NOMO-1 (cell line): Measurements from ENCODE around the gene RNF114.
"Not testable (repeated sequence)": the region's sequence is repeated elsewhere in the genome, so short reads cannot be mapped to it uniquely, and the experiment has no call there.

Experiments
- DNase-seq, 2 experiments: peaks; one replicate each; lab custom pipeline; 2025; ENCODE audit not compliant: unreplicated experiment in 2 of 2; lab: John Stamatoyannopoulos, UW

The RNF114 gene

DNA sequence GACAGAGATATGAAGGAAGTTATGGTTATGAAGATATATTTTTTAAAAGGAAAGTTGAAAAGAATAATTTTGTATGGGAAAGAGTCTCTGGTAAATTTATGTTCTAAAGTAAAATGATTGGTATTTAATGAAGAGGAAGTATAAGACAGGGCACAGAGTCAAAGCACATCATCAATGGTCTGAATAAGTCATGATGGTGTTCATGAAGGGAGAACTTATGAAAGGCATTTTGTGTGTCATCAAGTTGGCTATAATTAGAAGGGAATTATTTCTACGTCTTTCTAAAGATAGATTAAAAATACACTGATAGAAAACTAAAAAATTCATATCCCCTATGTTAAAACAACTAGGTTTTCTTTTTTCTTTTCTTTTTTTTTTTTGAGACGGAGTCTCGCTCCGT is 25.2 kb downstream of the RNF114 start:
- no peak for DNase-seq

DNA sequence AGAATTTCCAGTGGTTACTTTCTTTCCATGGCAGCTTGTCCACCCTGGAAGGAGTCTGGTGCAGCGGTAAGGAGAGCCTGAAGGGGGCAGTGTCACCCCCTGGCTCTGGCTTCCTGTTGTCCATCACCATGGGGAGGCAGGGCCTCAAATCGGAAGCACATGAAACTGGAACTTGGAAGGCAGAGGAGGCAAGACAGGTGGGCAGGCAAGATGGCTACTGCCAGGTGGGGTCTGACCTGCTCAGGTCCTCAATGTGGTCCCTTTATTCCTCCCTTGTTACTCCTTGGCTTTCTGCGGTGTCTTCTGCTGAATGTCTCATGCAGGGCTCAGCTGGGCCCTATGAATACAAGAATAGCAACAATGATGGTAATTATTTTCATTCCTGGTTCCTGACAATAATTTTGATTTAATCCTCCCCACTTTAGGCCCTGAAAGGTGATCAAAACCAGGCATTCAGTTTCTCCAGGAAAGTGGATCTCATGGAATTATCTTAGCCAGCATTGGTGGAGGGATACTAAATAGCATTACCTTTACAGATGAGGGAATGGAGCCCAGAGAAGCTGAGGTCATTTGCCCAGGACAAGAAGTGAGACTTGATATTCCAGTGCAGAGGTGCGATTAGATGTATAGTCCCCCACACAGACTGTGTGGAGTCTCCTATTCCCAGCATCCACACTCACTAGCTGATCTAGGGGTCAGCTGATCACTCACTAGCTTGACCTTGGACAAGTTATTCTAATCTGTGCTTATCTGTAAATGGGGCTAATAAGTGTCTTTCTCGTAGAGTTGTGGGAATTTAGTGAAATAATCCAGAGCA is 29.0 kb downstream of the RNF114 start:
- DNase-seq: peak in 1 of 2 experiments; percentile 26

DNA sequence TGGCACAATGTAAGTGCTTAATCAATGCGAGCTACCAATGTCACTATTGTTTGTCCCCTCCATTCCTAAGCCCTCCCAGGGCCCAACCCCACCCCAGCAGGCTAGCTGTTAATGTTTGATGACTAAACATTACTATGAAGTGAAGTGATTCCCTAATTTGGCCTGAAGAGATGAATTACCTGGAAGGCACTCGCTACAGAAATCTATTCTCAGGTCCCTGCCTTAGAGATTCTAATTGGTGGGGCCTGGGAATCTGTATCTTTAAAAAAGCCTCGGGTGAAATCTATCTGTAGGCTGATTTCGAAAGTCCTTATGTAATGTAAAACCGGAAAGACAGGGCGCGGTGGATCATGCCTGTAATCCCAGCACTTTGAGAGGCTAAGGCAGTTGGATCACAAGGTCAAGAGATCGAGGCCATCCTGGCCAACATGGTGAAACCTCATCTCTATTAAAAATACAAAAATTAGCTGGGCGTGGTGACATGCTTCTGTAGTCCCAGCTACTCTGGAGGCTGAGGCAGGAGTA is 29.6 kb downstream of the RNF114 start:
- peak in 1 of 2 experiments; percentile 23 for DNase-seq

DNA sequence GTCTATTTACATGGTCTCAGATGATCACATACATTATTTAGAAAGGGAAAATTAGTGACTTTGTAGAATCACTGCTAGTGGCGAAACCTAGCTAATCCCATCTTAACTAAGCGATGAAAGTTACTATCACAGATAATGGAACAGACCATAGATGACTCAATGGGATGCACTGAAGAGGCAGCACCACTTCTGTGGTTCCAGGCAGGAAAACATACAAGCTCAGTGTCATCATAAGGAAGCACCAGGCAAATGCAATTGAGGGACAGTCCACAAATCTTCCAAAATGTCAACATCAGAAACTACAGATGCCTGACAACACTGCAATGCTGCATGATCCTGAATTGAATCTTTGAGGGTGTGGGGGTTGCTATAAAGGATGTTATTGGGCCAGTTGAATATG is 30.7 kb downstream of the RNF114 start:
- DNase-seq: no peak

- DNase-seq: no peak
Observed at GRCh38 chr20:49969234-49969633, 33.0 kb downstream of the RNF114 start.

DNA sequence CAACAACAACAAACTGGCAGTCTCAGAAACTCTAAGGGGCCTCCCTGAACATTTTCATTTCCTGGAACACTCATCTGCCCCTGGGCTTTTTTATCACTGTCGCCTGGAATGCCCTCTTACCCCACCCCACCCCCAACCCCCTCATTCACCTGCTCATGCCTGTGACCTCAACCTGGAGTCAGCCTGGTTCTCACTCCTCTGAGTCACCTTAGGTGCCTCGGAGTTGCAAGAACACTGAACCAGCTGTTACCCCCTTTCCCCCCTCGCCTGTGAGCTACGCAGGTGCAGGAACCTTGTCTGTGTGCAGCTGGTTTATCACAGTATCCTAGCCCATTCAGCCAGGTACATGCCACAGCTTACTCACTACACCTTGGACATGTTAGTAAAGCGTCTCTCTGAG is 33.7 kb downstream of the RNF114 start:
- DNase-seq: no peak

DNA sequence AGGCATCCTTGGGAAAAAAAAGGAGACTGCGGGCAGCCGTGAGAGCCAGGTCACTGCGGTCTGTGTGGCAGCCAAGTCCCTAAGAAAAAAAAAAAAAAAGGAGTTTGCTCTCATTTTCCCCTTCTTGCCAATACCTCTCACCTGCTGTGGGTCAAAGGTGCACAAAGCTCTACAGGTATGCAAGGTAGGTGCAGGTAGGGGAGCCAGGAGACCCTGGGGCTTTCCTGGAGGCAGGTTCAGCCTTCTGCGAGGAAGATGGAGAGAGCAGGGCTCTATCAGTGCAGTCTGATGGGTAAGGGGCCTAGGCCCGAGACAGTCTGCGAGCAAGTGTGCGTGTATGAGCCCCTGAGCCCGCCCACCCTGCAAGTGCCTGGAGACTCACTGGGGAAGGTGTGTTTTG is 34.3 kb downstream of the RNF114 start:
- DNase-seq: no peak

DNA sequence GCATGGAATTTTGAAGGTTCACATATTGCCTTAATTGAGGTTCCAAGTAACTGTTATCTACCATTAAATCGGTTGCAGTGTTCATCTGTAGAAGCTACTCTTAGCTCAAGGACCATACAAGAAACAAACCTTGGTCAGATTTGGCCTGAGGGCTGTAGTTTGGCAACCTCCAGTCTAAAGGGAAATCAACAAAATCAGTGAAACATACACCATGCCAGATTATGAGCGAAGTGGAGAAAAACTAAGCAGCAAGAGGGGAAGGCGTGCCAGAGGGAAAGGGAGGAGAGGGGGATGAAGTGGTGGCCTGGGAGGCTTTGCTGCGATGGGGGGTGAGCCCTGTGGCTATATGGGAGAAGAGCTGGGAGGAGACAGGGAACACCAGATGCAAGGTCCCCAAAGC is 37.8 kb downstream of the RNF114 start:
- DNase-seq: no peak

DNA sequence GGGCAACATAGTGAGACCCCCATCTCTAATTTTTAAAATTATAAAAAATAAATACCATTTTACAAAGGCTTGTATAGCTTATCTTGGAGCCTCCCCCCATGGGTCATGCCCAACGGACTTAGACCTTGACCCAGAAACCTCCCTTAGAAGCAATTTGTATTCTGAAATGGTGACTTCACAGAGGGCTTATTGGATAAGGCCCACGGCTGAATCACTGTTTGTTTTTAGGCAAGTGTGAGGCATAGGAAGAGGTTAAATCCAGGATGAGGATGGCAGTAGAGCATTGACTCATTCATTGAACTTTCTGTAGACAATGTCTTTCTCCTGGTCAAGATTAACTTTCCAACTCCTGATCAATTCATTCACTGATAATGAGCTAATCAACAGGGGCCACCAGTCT is 40.3 kb downstream of the RNF114 start:
- no peak for DNase-seq

DNA sequence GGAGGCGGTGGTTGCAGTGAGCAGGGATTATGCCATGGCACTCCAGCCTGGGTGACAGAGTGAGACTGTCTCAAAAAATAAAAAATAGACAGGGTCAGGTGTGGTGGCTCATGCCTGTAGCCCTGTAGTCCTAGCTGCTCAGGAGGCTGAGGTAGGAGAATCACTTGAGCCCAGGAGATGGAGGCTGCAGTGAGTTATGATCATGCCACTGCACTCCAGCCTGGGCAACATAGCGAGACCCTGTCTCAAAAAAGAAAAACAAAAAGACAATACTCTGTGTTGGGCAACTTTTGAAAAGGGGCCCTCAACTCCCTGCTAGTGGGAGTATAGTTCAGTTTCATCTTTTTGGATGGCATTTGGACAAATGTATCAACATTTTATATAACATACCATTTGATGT is 41.5 kb downstream of the RNF114 start:
- DNase-seq: not testable (repeated sequence)

DNA sequence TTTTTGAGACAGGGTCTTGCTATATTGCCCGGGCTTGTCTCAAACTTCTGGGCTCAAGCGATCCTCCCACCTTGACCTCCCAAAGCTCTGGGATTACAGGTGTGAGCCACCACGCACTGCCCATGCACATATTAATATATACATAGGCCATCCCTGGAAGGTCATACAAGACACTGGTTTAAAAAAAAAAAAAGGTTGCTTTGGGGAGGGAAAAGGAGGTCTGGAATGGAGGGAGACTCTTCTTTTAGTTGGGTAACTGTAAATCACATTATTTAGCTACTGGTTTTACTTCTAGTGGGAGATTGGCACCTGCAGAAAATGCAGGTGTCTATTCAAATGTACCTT is 42.5 kb downstream of the RNF114 start:
- no peak for DNase-seq

- no peak for DNase-seq
Observed at GRCh38 chr20:49979030-49979832, 43.0 kb downstream of the RNF114 start.

GRCh38 chr20:49980140-49981008 is 44.2 kb downstream of the RNF114 start:
- no peak for DNase-seq

DNA sequence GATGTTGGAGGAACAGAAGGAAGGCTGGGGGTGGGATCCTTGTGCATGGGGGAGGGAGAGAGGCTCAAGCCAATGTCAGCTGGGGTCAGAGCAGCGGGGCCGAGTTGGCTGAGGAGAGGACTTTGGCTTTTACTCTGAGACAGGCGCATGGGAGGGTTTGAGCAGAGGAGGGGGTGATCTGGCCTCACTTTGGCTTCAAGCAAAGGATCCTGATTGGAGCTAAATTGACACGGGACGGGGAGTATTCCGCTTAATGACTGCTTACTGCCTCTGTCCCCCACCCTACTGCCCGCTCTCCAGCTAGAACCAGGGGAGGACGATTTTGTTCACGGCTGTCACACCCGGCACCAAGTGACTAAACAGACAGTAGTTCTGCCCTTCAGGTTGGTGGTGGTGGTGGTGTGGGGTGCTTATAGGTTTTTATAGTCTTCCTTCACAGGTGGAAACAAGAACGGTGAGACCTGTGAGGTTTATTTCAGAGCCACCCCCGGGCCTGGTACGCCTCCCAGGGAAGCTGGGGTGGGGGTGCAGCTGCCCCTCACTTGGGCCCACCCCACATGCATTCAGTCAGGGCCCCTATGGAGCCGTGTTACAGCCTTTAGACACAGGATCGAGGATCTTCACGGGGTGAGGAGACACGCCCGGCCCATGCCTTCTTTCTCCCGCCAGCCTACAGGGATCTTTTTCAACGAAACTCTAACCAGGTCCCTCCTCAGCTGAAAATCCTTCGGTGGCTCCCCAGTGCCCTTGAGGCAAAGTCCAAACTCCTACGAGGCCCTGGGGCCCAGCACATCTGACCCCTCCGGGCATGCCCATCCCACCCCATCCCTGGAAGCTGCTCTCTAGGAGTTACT is 45.2 kb downstream of the RNF114 start:
- no peak for DNase-seq

- no peak for DNase-seq
Observed at GRCh38 chr20:49982072-49982345, 45.8 kb downstream of the RNF114 start.

GRCh38 chr20:49982346-49983122 is 46.3 kb downstream of the RNF114 start, which contains the start of gene SNAI1:
Gene SNAI1, plus strand, starts transcription at chr20:49982980. Its CDS starts 80 bp downstream, at chr20:49983060.
- DNase-seq: peak; percentile 78 to 89

- no peak for DNase-seq
Observed at GRCh38 chr20:49983123-49983847, 47.1 kb downstream of the RNF114 start.

- no peak for DNase-seq
Observed at GRCh38 chr20:49983848-49984408, 47.7 kb downstream of the RNF114 start.
